GM23338 (cell line): ENCODE data around the gene TRA2B.

Source experiments
- CREB1 ChIP-seq: fragments of 250-450 bp; sonication (Bioruptor Pico); IDR thresholded peaks from 2 replicates; pipeline ENCODE4 v1.5.0; 2020; ENCODE audit warnings: low read depth, mild to moderate bottlenecking, moderate library complexity
- EZH2 ChIP-seq: fragments of 200-600 bp; sonication (generic); IDR thresholded peaks from one replicate; pipeline ENCODE4 v1.8.0; 2017; ENCODE audit warnings: antibody characterized with exemption, mild to moderate bottlenecking, low read depth; ENCODE audit not compliant: unreplicated experiment
- EZH2phosphoT487 ChIP-seq: fragments of 200-600 bp; sonication (generic); IDR thresholded peaks from one replicate; pipeline ENCODE4 v1.8.1; 2018; ENCODE audit warnings: antibody characterized with exemption; ENCODE audit not compliant: unreplicated experiment
- JUNB ChIP-seq: IDR thresholded peaks from one replicate; pipeline ENCODE4 v1.6.1; 2016; ENCODE audit warnings: antibody characterized with exemption; ENCODE audit not compliant: unreplicated experiment
- NANOG ChIP-seq: IDR thresholded peaks from 2 replicates; pipeline ENCODE4 v1.6.1; 2016; ENCODE audit warnings: antibody characterized with exemption, borderline replicate concordance
- POLR2AphosphoS5 ChIP-seq: IDR thresholded peaks from 2 replicates; pipeline ENCODE4 v1.6.1; 2016; ENCODE audit warnings: antibody characterized with exemption, low read depth
- STAT1 ChIP-seq: IDR thresholded peaks from one replicate; pipeline ENCODE4 v1.6.1; 2016; ENCODE audit warnings: antibody characterized with exemption; ENCODE audit not compliant: unreplicated experiment
- ZNF114 ChIP-seq: fragments of 250-450 bp; sonication (Bioruptor Pico); IDR thresholded peaks from 2 replicates; pipeline ENCODE4 v1.5.0; 2020; ENCODE audit warnings: mild to moderate bottlenecking, moderate library complexity
- ZNF331 ChIP-seq: fragments of 250-450 bp; sonication (Bioruptor Pico); IDR thresholded peaks from 2 replicates; pipeline ENCODE4 v1.5.0; 2020; ENCODE audit warnings: low read depth, mild to moderate bottlenecking, moderate library complexity
- TF ChIP-seq, protein P1 (sequence below), 2 experiments: fragments of 200-600 bp in 1 of 2; sonication (generic) in 1 of 2; conservative IDR thresholded peaks; 2 replicates each; pipeline versions ENCODE4 v1.5.1 to v1.6.1; 2016 to 2017; ENCODE audit warnings: antibody characterized with exemption in 2 of 2, low read depth in 2 of 2, mild to moderate bottlenecking in 2 of 2, moderate library complexity in 1 of 2
- TF ChIP-seq, protein P2 (sequence below): IDR thresholded peaks from one replicate; pipeline ENCODE4 v1.6.1; 2018; ENCODE audit warnings: antibody characterized with exemption; ENCODE audit not compliant: unreplicated experiment
- TF ChIP-seq, protein P3 (sequence below): IDR thresholded peaks from 2 replicates; pipeline ENCODE4 v1.6.1; 2016; ENCODE audit warnings: antibody characterized with exemption

DNA sequence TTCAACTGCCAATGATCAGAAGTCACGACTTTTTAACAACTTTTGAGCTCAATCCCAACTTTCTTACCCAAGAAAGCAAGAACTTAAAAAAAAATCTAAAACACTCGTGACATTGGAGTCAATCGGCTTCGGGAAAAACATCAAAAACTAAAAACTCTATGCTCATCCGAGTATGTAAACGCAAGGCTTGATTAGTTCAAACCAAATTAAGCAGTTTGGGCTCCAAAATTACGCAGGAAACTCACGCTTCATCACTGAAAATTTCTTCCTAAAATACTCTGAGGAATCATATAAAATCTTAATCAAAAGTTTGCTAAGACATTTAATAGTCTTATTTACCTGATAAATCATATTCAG, 1.6 kb downstream of the TRA2B start:
- TF ChIP-seq EZH2: no peak
- TF ChIP-seq, protein P1, sequence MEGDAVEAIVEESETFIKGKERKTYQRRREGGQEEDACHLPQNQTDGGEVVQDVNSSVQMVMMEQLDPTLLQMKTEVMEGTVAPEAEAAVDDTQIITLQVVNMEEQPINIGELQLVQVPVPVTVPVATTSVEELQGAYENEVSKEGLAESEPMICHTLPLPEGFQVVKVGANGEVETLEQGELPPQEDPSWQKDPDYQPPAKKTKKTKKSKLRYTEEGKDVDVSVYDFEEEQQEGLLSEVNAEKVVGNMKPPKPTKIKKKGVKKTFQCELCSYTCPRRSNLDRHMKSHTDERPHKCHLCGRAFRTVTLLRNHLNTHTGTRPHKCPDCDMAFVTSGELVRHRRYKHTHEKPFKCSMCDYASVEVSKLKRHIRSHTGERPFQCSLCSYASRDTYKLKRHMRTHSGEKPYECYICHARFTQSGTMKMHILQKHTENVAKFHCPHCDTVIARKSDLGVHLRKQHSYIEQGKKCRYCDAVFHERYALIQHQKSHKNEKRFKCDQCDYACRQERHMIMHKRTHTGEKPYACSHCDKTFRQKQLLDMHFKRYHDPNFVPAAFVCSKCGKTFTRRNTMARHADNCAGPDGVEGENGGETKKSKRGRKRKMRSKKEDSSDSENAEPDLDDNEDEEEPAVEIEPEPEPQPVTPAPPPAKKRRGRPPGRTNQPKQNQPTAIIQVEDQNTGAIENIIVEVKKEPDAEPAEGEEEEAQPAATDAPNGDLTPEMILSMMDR (conservative IDR thresholded peaks at IDR 0.05; ENCODE audit: low read depth in 2 of 2): no peak
- TF ChIP-seq EZH2phosphoT487: no peak
- no peak for TF ChIP-seq POLR2AphosphoS5
- TF ChIP-seq, protein P2, sequence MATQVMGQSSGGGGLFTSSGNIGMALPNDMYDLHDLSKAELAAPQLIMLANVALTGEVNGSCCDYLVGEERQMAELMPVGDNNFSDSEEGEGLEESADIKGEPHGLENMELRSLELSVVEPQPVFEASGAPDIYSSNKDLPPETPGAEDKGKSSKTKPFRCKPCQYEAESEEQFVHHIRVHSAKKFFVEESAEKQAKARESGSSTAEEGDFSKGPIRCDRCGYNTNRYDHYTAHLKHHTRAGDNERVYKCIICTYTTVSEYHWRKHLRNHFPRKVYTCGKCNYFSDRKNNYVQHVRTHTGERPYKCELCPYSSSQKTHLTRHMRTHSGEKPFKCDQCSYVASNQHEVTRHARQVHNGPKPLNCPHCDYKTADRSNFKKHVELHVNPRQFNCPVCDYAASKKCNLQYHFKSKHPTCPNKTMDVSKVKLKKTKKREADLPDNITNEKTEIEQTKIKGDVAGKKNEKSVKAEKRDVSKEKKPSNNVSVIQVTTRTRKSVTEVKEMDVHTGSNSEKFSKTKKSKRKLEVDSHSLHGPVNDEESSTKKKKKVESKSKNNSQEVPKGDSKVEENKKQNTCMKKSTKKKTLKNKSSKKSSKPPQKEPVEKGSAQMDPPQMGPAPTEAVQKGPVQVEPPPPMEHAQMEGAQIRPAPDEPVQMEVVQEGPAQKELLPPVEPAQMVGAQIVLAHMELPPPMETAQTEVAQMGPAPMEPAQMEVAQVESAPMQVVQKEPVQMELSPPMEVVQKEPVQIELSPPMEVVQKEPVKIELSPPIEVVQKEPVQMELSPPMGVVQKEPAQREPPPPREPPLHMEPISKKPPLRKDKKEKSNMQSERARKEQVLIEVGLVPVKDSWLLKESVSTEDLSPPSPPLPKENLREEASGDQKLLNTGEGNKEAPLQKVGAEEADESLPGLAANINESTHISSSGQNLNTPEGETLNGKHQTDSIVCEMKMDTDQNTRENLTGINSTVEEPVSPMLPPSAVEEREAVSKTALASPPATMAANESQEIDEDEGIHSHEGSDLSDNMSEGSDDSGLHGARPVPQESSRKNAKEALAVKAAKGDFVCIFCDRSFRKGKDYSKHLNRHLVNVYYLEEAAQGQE: no peak
- TF ChIP-seq, protein P3, sequence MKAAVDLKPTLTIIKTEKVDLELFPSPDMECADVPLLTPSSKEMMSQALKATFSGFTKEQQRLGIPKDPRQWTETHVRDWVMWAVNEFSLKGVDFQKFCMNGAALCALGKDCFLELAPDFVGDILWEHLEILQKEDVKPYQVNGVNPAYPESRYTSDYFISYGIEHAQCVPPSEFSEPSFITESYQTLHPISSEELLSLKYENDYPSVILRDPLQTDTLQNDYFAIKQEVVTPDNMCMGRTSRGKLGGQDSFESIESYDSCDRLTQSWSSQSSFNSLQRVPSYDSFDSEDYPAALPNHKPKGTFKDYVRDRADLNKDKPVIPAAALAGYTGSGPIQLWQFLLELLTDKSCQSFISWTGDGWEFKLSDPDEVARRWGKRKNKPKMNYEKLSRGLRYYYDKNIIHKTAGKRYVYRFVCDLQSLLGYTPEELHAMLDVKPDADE: no peak
- no peak for TF ChIP-seq CREB1 (CRISPR knock-in tag)
- no peak for TF ChIP-seq NANOG
- TF ChIP-seq ZNF114 (CRISPR knock-in tag): no peak
- no peak for TF ChIP-seq JUNB
- no peak for TF ChIP-seq ZNF331 (CRISPR knock-in tag)
- TF ChIP-seq STAT1: no peak
